Activated naive CD8-positive, alpha-beta T cell treated with anti-CD3 and anti-CD28 coated beads, Interleukin-2, amount 50 U/mL, for 16 hours (primary cell): ENCODE results near the gene TARS3.

Source experiments
- DNase-seq: peaks from one replicate; pipeline ENCODE4 v3.0.0-alpha.2; 2020; ENCODE audit warnings: low read depth, low spot score

TARS3 gene

DNA sequence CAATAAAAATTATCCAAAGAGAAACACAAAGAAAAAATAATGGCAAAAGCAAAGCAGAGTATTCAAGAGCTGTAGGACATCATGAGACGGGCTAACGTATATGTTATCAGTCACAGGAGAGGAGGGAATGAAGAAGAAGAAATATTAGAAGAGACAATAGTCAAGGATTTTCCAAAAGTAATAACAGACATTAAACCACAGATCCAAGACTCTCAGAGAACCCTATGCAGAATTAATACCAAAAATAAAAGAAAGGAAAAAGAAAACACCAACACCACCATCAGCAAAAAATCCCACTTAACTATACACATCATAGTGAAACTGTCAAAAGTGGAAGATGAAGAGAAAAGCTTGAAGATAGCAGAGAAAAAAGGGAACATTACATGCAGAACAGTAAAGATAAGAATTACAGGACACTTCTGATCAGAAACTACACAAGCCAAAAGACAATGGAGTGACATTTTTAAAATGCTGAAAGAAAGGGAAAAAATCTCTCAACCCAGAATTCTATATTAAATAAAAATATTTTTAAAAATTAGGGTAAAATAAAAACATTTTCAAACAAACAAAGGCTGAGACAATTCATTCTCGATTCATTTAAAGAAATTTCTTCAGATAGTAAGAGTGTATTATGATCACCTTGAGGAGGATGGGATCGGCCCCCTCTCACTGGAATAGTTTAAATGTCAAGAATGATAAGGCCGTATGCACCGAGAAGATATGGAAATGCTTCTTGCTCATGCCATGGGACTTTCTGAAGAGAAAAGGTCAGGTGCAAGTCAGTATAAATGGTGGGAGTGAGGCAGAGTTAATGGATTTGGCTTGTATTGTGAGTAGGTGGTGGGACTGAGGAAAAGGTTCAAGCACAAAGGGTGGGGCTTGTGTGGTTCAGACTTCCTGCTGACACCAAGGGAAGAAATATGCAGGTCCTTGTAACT is 100.6 kb downstream of the TARS3 start:
- DNase-seq, result no peak

DNA sequence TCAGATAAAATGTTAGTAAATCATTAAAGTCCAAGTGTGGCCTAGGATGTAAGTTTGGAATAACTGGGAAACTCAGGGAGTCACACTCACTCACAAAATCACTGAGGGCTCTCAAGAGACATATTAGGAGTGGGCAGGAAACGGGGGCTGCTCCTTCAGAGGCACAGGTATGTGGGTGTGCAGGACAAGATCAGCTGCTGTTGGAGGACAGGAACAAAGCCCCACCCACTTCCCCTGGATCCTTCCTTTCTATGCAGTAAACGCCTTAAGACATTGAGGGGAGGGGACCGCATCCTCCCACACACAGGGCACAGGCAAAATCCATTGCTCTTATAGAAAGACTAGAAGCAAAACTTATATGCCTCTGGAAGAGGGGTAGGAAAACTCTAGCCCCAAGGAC is 102.3 kb downstream of the TARS3 start:
- DNase-seq, result no peak

DNA sequence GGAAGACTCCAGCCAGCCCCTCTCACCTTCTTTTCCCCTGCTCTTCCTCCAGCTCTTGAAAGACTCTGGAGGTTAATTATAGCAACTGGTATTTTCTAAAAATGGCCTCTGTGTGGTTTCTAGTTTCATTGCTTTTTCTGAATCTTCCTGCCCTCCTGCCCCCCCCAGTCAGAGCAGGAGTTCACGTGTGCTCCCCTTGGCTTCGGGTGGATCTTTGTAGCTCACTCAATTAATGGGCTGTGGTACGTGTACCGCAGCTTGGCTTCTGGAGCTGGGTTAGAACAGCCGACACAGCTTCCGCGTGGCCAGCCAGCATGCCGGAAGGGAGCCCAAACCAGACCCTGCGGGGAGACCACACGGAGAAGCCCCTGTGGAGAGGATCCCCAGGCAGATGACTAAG is 103.6 kb downstream of the TARS3 start:
- no peak for DNase-seq

DNA sequence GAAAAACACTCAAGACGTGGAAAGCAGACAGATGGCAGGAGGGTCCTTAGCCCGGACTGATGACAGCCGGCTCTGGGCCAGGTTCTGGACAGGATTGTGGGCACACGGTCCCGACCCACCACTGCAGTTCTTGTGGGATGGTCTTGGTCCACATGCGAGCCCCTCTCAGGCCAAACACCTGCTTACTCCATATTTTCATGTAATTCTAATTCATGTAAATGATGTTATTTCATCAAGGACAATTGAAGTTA is 104.7 kb downstream of the TARS3 start:
- DNase-seq, result no peak

DNA sequence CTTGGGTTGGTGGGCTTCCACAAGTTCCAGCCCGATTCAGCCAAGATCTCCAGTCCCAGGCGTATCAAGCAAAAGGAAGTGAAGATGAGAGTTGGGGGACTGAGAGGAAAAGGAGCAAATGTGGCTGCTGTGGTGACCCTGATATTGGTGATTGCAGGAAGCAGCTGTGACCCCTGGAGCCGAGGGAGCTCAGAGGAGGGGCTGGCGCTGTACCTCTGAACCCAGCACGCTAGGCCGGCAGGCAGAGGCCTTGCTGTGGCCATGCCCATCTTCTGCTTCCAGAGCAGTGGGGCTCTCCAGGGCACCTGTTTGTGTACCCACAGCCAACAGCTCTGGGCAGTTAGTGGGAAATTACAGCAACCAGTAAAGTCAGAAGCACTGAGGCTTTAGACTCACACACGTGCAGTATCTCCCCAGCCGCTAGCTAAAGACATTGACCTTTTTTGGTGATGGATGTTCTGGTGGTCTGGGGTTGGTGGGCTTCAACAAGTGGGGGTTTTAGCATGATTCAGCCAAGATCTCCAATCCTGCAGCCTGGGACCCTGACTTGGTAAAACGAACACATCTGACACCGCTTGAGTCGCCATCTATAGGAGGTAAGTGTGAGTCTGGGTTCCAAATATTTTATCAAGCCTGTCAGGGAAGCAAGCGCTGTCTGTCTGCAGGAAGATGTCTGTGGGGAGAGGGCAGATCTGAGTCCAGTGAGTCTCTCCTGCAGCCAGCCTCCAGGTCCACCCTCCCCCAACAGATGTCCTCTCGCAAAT is 105.2 kb downstream of the TARS3 start:
- DNase-seq, result no peak

DNA sequence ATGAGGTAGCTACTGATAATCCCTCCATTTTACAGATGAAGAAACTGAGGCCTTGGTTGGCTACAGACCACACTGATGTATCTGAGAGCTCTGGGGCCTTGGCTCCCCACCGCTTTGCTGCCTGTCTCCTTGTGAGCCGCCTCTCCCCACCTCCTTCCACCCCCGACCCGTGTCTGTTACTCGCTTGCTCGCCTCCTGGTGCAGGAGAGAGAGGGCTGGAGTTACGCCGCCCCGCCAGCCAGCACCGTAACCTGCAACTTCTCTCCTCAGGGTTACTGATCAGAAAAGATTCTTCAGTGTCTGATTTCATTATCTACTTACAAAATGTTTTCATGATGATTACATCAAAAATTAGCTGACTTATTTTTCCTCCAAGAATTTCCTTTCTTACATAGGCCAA is 106.2 kb downstream of the TARS3 start:
- DNase-seq, result no peak

DNA sequence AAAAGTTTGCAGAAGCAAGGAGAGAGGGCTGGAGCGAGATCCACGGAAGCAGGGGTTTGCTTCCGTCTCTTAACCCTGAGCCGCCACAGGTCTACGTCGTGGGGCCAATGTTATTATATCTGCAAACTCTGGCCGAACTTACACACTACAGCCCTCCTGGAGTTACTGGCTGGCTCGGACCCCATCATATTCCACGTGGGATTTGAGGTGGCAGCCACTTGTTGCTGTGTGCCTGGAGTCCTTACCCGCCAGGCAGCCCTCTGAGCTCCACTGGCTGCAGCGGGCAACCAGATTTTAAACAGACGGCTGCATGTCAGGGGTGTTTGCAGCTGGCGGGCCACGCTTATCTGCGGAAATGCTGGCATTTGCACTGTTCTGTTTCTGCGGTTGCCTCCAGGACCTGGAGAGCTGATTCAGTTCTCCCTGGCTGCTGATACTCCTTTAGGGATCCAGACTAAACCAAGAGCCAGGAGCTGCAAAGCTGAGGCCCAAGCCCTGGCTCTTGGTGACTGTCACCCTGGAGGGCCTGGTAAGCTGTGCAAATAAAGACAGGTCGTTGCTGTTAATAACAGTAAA is 106.8 kb downstream of the TARS3 start:
- no peak for DNase-seq

DNA sequence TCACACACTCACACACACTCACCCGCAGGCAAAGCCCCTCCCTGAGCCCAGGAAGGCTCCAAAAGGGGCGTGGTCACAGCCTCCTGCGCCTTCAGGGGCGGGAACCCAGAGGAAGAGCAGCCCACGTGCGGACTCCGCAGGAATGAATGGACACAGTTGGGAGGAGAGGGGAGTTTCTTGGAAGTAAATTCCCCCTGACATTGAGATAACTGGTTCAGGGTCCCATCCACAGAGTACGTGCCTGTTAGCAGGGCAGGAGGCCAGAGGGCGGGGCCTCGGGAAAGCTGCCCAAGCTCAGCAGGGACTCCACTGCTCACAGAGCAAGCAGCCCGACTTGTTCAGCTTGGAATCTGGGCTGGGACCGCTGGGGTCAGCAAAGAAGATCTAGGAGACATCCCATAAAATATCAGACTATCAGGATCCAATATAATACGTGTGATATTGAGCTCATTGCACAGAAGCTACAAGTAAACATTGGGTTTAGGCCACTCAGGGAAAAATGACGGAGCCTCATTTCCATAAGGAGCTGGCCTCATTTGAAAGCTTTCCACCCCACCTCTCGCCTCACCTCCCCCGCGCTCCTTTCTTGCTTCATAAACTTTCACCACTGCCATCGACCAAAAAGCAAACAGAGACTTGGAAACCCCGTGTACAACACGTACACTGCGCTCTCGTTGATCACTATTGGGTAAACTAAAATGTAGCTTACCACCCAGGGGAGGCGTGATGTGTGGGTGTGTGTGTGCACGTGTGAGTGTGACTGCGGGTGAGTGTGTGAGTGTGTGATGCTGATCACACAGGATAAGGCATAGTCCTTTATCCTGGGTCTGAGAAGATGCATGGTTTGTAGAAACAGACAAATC is 108.1 kb downstream of the TARS3 start:
- no peak for DNase-seq

DNA sequence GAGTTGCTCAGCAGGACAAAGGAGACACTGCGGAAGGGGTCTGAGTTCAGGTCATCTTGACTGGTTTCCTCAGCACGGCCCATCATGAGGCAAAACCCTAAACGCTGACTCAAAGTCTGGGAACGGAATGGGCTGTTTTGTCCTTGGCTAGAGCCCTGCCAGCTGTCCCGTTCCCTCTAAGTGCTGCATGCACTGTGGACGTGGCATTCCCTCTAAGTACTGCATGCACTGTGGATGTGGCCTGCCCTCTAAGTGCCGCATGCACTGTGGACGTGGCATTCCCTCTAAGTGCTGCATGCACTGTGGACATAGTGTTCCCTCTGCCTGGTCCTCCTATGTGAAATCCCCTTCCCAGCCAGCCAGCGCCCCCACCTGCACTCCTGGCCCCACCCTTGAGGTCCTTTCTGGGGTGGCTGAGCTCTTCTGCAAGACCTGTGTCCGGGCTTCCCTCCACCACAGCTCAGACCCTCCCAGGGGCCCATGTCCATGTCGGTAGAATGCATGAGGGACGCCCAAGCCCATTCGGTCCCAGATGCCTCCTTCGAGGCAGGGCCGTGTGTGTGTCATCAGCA is 108.8 kb downstream of the TARS3 start:
- DNase-seq, result no peak

DNA sequence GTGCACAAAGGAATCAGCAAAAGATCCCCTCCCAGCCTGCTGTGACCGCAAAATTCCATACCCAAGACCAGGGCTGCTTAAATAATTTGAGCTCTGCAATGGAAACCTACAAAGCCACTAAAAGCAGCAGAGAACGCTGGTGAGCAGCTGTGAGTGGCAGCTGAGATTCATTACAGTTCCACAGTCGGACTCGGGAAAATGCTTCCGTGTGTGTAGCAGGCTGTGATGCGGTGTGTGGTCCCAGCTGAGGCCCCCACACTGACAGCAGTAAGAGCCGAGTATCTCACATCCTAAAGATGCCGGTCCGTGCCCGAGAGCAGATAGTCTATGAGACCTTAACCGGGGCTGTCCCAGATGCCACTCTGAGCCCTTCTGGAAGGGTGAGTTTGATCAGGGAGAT is 109.5 kb downstream of the TARS3 start:
- no peak for DNase-seq

DNA sequence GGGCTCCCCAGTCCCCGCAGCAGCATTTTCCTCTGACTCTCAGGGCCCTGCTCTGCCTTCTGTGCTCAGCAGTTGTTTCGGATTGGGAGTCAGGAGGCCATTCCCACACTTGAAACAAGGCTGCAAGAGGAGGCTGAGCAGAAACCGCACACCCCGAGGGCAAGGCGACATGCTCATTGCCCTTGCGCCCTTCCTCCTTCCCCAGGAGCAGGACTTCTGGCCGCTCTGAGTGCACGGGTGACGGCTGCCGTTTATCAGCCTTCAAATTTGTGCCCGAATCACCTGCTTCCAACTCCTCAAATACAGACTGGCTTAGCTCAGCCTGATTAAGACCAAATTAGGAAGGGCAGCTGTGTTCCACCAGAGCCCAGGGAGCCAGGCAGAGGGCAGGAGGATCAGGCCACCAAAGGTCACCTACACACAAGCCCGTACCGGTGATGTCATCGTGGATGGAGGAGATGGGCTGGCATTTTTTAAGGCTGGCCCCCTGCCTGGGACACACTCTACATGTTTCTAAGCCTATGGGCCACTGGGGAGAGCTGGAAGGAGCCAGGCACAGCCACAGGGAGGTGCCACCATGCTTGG is 110.2 kb downstream of the TARS3 start:
- DNase-seq, result no peak

DNA sequence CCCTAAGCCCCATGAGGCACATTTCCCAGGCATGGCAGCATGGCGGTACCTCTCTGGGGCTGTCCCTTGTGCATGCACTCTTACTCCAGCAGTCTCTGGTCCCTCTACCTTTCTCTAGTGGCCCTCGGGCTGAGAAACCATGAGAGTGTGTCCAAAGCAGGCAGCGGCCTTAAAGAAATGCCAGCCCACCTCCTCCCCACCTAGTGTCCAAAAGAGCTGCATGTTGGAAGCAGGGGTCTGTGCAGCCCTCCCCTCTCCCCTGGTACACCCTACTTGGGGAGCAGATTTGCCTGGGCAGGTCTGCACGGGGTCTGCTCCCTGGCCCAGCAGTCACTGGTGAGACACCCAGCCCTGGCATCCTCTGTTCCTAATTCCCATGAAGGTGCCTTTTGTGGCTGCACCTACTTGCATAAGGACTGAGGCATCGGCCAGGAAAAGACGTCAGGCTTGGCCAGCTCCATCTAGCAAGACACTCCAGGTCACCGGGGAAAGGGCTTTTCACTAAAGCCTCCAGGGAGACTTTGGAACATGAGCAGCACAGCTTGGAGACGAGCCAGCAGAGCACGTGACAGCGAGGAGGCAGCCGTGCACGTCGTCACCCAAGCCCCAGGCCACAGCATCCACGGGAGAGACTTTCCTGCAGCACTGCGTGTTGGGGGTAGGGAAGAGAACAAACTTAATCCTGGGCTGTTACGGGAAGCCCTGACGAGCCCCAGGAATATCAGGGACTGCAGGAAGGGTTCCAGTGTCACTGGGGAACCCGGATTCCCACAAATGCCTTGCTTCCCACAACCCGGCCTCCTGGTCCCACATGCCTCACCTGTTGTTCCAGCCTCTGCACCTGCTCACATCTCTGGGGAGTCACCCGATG is 110.9 kb downstream of the TARS3 start:
- DNase-seq, result no peak

DNA sequence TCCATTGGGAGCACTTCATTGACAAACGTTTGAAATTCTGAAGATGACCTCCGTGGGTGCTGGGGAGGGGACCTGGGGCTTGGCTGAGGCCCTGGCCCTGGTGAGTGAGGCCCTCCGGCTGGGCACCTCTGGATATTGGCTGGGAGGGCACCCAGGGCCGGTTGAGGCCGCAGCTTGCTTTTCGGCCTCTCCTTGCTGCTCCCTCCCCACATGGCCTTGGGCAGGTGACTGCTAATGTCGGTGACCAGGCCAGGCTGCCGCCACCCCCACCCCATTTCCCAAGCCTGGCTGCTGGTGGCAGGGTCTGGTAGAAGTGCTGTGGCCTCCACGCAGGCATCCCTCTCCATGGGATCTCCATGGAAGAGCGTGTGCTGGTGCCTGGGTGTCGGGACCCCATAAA is 111.6 kb downstream of the TARS3 start:
- no peak for DNase-seq

DNA sequence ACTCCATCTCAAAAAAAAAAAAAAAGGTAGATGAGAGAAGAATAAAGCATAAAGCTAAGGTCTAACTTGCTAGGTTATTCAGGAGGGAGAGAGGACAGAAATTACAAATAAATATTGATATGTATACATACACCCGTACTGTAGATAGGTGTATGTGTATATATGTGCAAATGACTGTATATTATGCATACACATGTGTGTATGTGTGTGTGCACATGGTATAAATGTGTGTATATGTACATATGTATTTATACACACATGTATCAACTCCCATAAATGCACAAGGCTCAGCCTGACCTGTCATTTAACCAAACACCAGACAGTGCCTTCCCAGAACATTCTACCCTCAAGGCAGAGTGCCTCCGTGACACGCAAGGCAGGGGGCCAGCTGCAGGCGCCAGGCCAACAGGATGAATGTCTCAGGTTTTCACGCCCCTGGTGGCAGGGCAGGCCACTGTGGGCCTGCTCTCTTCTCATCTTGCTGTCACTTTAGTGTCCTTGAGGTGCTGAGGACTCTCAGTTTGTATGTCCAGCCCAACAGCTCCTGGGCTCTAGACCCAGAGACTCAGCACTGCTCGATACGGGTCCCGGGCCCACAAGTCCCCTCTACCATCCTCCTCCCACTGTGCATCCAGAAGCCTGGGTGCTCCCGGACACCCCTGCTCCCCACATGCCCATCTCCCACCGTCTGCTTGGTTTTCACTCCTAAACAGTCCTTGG is 112.5 kb downstream of the TARS3 start:
- no peak for DNase-seq

DNA sequence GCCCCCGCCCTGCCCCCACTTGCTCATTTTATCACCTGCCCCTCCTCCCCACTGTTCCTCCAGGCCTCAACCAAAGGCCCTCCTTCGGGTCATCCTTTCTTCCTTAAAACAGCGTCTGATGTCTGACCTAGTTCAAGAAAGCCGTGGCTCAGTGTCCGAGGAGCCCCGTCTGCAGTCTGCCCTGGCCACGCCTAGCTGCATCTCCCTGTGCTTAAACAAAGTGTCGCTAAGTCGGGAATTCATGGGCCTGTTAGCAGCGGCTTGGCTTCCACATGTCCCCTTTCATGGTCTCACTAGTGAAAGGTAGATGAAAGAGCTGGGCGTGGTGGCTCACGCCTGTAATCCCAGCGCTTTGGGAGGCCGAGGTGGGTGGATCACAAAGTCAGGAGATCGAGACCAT is 113.3 kb downstream of the TARS3 start:
- no peak for DNase-seq

DNA sequence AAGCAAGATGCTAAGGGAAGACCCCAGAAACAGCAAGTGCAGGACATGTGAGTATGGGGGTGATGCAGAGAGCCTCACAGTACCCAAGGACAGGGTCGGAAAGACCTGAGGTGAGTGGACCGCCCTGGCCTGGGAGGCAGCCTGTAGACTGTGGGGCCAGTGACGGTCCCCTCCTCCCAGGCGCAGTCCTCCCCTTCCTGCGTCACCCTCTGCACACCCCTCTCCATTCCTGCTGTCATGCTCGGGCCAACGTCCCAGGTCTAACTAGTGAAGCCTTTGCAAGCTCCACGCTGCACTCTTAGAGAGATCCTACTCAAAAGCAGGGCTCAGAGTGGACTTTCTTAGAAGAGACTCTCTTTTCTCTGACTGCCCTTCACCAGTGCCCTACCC is 113.7 kb downstream of the TARS3 start:
- DNase-seq, result no peak

DNA sequence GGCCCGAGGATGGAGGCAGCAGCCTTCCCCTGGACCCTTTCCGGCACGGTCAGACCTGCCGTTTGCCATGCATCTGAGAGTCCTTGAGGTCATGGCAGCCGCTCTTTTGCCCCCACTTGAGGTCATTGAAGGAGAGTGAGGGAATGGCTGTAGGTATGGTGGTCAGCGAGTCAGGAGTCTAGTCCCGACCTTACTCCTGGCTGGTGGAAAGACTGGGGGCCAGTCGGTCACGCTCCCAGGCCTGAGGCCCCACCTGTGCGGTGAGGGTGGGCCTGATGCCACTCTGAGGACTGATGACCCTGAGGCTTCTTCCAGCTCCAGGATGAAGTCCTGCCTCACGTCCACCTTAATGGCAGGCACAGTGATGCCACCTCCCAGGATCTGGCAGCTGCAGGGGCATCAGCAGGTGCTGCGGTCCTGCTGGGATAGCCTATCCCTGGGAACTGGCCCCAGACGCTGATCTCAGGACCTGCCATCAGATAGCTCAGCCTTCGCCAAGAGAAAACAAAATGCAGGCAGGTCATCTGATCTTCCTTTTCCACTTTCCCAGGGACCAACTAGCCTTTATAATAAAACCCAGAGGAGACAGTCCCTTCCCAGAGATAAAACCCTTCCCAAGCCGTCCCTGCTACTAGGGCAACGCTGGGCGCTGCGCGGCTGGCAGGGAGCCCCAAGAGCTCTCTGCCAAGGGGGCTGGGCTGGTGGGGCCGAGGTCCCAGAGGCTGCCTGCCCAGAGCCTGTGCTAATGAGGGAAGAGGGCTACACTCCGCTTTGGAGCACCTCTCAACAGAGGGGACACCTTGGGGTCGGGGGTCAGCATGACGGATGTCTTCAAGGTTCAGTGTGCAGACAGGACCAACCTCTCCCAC is 114.3 kb downstream of the TARS3 start:
- DNase-seq, result no peak

DNA sequence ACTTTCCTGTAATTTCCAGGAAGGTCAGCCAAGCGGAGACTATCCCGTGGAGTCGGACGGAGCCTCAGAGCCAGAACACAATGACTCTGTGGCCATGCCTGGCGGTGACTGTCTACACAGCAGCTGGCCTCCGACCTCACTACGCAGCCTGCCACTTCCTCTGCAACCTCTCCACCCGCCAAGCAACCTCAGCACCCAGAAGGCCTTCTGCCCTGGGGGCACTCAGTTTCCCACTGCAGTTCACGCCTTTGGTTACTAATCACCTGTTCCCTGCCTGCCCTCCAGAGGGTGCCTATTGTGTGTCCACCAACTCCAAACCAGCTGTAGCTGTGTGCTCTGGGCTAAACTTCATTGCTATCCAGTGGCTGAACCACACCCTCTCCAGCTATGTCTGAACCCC is 116.1 kb downstream of the TARS3 start:
- DNase-seq, result no peak

DNA sequence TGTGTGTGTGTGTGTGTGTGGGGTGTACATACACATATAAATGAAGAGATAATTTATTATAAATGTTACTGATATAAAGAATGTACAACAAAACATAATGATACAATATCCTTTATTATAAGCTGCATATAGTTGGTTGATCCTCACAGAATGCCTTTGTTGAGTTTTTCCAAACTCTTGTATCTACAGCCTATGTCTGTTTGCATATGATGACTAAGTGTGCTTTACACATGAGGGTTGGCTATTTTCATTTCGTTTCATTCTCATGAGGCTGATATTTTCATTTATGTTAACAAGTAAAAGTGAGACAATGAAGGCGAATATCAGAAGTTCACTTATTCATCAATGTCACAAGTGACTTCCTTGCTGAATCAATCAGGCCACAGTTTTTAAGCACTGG is 117.2 kb downstream of the TARS3 start:
- DNase-seq, result no peak
